CD1c-positive myeloid dendritic cell (primary cell): ENCODE measurements around the gene GEMIN8.
A peak's percentile ranks its signal among the peaks of the same experiment; 100 is the strongest.

ENCODE experiments used
- DNase-seq: peaks from one replicate; pipeline ENCODE4 v3.0.0-alpha.2; 2016; ENCODE audit errors: extremely low spot score

Gene GEMIN8, protein sequence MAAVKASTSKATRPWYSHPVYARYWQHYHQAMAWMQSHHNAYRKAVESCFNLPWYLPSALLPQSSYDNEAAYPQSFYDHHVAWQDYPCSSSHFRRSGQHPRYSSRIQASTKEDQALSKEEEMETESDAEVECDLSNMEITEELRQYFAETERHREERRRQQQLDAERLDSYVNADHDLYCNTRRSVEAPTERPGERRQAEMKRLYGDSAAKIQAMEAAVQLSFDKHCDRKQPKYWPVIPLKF

DNA sequence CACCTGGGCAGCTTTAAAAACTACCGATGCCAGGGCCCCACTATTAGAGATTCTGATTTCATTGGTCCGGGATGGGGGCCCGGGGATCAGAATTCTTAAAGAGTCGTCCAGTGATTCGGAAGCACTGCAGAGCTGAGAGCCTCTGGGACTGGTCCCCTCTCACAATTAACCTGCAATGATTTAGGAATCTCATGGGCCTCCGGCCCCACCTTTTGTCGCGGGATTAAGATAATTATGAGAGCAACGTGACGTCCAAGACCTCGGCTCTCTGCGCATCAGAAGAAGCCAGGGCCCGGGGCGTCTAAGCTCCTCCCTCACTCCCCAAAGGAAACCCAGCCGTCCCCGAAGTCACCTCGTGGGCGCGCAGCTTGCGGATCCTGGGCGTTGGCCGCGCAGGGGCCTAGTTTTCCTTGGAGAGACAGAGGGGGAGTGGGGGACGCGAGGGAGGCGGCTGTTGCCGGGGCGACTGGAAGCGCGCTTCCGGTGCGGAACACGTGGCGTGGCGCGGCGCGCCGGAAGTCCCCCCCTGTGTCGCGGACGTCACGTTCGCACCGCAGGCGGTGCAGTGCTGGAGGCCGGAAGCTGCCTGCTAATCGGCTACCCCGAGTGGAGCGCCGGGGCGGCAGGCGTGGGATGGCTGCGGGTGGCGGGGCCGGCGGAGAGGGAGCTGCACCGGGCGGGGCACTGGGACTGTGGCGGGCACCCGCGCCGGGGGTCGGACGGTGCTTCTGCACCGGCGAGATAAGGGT is at the start of gene GEMIN8:
Gene GEMIN8 (minus strand): TSS at position 468 of the 749 bp plus-strand sequence. CDS start 8,414 bp downstream, outside the sequence.
- peak; percentile 88 for DNase-seq

DNA sequence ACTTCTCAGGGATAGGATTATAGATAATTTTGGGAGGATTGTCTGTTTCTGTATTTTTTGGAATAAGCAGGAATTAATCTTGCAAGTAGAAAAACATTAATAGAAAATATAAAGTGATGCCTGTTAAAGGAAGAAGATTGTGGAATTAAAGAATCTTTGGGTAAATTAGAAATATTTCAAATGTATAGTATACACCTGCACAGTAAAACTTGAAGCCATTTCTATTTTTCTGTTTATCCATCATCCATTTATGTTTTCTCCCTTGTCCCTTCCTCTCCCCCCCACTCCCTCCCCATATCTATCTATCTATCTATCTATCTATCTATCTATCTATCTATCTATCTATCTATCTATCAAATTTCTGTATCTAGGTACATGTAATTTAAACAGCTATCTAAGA is 46.9 kb upstream of the GEMIN8 start:
- DNase-seq, result no peak

DNA sequence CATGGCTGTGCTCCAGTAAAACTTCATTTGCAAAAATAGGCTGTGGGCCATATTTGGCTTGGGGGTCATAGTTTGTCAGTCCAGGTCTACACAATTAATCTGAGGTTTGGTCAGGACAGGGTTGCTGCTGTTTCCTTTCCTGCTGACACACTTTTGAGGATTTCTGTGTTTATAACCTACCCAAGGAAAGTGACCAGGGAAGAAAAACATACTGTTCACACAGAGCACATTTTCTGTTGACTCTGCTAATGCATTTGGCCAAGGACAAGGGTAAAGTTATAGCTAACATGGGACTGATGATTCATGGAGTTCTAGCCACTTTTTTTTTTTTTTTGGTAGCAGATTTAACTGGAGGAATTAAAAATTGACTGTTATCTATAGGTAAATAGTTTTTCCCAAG is 43.9 kb upstream of the GEMIN8 start:
- DNase-seq, result no peak

DNA sequence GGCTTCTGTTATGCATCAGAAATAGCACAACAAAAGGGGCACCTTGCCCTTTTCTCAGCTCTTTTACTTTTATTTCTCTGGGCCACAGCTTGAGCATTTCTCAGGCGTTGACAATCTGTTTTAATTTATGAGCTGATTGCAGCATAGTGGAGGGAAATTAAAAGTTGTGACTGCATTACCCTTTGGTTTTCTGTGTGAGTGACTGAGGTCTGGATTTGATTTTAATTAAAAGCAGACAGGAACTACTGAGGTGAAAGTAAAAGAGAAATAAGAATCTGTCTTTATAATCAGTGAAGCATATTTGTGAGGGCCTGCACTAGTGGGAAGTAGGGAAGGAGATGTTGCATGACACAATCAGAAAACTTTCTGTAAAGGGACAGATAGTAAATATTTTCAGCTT is 43.4 kb upstream of the GEMIN8 start:
- DNase-seq, result no peak

DNA sequence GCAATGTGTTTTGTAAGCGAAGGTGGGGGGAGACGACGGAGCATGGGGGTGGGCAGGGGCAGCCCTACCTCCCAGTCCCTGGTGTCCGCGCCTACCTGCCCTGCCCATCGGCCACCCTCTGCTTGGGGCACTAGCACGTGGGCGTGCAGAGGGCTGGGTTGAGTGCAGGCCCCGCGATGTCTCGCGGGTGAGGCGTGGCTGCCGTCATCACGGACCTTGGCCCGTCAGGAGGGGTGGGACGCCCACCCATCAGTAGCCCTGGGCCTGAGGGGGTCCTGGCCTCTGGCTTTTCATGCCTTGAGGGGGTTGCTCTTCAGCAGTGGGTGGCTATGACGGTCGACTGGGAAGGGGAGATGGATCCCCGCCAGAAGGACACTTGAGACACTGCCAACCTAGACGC is 36.1 kb upstream of the GEMIN8 start:
- no peak for DNase-seq

DNA sequence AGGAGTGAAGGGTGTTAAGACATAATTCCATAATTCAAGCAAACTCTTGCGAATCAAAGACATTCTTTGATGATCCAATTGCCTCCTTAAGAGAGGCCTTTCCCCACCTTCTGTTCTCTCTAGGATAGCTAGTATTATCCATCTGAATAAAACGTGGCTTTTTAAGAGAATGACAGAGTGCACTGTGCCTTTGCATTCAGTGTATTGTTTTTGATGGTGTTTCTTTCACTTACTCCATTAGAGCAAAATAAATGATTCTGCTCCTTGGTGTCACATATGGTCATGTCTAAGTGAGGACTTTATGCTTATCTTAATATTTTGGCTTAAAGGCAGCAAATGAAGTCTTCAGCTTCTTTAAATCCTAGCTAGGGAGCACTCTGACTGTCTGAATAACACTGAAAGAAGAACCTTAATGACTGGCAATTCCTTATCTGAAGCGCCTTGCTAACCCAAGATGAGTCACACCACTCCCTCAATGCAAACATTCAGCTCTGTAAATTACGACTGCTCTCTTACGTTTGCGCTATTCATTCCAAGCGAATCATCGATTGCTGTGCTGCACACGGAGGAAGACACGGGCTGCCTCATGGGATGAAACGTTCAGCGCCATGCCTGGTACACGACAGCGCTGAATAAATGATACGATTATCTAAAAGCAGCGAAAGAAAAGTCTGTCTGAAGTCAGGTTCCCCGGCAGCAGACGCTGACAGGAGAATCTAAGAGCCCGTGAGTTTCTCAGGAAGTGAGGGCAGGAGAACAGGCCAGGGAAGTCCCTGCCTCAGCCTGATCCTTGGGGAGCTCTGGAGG is 35.1 kb upstream of the GEMIN8 start:
- no peak for DNase-seq

DNA sequence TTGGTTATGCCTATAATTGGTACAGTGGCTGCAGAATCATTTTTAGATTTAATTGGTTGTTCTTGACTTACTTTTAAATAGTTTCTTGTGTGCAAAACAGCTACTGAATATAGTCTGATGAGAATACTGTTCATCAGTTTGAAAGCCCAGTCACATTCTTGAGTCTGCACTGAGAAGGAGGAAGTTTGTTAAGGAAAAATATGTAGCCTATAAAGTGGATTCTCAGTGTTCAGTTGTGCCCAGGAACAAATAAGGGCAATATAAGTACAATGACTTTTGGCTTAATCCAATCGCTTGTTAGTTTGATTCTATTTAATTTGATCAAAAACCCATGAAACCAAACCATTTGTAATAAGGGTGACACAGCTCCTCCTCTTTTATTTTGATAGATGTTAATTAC is 32.8 kb upstream of the GEMIN8 start:
- DNase-seq, result no peak

DNA sequence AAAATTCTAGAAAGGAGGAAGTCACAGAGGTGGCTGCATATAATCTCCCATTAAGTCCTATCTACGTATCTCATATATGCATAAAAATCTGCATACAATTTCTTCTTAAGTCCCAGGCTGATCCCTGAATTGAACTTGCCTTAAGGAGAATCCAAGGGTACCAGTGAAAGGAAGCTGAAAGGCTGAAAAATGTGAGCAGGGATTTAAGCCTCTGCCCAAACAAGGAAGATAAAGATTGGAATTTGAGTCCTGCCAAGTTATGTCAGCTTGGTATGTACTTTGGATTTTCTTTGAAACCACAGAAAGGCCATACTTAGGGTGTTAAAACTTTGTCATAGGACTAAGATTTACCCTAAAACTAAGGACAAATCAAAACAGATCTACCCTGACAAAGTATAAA is 26.5 kb upstream of the GEMIN8 start:
- DNase-seq, result no peak

DNA sequence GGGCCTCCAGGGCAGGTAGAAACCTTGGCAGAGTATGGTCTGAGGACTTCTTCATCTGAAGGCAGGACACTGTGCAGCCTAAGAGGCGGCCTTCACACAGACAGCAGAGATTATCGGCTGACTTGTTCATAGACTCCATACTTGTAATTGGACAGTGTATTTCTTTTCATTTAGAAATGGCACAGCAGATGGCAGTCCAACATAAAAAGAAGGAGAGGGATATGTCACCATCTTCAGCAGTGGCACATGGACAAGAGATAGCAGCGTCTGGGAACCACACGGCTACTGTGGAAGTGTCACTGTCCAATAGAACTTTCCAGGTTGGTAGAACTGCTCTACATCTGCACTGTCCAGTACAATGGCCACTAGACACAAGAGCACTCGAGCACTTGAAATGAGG is 21.7 kb upstream of the GEMIN8 start:
- DNase-seq, result no peak

DNA sequence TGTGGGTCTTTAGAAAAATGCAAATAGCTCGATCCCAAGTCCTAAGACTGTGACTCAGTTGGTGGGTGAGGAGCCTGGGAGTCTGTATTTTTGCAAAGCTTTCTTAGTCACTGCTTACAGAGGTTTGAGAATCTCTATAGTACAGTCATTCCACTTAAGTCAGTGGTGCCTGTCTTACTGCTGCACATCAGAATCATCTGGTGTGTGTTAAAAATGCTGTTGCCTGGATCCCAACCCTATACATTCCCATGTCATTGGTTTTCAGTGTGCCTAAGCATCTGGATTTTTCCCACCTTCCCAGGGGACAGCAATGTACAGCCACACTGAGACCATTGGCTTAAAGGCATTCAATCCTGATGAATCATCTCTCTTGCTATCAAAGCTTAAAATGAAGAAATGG is 21.0 kb upstream of the GEMIN8 start:
- DNase-seq, result no peak

DNA sequence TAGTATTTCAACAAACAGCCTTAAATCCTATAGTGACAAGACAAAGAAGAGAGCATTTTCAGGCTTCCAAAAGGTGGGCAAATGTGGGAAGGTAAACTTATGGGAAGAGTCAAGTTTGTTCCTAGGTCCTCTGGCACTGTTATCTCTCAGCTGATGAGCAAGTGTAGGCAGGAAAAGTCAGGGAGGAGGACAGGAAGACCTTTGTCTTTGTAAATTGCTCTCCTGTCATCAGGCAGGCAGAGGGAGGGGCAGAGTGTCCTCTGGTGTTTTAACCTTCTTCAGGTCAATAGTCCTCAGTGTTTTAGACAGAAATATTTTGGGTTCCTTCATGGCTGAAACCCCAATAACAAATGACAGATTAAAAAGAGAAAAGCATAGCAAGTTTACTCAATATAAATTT is 13.5 kb upstream of the GEMIN8 start:
- DNase-seq, result no peak

DNA sequence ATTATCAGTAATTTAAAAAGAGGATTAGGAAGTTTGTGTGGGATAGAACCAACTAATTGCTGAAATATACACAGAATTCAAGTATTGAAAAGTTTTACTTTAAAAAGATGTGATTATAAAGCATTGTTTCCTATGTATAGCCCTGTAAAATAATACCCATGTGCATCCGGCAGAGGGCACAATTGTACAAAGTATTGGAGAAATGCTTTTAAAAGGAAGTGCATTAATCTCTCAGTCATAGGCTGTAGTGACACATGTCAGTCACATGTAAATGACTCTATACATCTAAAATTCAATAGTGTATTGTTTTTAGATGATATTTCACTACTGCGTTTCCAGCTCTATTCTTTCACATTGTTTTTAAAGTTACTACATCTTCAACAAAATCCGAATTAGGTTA is 9.7 kb upstream of the GEMIN8 start:
- peak; percentile 77 for DNase-seq

DNA sequence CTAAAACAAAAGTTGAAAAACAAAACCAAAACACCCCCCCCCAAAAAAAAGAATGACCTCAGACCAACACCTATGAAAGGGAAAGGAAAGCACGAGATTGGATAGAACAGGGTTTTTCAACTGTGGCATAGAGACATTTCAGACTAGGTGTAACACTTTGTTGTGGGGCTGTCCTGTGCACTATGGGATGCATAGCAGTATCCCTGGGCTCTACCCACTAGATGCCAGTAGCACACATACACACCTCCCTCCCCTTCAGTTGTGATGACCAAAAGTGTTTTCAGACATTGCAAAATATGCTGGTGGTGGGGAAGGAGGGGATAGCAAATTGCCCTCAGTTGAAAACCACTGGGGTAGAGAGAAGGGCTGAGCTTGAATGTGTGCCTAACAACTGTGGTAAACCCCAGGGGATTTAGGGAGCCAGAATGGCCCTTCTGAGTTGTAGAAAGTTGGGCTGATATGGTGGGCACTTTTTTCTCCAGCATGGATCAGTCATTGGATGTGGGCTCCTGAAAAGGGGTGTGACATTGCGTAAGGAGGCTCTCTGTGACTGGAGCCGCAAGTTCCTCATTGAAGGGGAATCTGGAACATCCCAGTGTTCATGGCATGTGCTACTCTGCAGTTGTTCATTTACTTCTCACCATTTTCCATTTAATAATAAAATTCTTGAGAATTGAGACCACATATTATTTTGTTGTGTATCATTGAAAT is 8.8 kb upstream of the GEMIN8 start:
- DNase-seq, result peak; percentile 43

DNA sequence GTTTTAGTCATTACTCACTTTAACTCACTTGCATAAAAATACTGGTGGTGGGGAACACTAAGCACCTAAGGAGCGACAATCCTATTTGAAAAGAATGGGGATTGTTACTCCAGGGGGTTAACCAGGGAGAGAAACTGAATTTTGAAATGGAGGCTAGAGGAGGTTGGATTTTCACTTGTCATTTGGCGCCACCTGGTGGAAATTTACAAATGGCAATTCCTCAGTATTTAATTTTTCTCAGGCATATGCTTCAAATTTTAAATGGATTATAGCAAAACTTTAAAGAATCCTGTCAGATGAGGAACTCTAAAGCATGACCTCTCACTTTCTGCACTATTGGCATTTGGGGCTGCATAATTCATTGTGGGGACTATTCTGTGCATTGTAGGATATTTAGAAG is 2.7 kb upstream of the GEMIN8 start:
- peak; percentile 62 for DNase-seq

DNA sequence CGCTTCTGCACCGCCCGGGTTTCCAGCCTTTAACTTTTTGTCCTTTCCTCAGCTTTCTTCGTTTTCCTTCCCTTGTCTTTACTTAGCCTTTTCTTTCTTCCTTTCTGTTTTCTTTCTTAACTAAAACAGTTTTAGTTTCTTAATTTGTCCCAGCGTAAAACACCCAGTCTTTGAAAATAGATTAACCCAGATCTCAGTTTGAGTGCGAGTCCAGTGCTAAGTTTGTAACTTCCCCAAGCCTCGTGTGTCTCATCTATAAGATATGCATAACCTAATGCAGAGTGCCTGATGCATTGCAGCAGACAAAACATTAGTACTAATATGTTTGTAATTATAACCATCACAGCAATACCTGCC is 460 bp upstream of the GEMIN8 start:
- peak; percentile 21 for DNase-seq

DNA sequence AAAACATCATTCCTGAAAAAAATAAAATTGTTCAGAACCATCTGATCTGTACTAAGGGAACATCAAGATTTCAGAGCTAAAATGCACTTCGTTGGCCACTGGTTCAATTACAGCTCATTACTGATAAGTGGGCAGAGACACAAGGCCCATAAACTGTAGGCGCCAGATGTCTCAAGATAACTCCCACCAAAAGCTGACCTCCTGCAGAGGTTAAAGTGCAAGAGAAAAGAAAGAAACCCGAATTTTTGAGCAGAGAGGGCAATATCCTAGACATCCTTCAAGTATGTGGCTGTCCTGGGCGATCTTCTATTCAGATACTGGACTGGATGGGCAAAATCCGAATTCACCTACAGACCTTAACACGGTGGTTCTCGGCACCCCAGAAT is 660 bp downstream of the GEMIN8 start:
- no peak for DNase-seq

DNA sequence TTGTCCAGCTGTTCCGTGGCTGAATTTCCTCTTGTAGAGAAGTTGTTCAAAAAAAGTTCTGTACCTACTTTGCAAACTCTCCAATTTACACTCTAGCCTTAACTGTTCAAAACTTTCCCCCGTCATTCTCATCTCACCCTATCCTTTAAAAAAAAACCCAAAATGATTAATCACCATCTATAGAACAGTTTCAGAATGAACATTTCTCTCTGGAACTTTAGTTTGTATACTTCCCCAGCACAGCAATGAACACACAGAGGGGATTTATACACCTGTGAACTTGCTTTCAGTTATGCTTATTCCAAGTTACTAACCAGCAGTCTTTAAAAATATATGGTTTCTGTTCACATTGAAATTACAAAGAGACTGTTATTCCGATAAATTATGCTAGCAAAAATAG is 1.2 kb downstream of the GEMIN8 start:
- DNase-seq, result no peak

DNA sequence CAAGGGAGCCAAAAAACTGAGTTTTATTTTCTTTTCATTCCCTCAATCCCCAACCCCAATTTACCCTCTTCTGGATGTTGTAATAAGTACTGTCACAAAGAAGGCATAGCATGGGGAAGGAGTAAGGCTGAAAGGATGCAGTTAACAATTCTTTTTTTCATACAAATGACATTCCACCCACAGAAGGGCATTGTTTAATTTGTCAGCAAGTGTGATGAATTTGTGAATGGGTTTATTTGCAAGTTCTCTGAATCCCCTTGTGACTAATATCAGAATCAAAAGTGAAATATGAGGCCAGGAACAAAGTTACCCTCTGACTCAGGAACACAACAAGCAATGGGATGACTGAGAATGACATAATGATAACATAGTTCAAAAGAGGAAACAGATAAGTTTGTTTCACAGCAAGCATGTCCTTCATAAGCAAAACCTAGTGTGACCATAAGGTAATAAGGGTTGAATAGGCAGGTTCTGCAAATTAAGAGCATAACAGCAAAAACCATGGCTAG is 2.1 kb downstream of the GEMIN8 start:
- DNase-seq, result peak; percentile 71

DNA sequence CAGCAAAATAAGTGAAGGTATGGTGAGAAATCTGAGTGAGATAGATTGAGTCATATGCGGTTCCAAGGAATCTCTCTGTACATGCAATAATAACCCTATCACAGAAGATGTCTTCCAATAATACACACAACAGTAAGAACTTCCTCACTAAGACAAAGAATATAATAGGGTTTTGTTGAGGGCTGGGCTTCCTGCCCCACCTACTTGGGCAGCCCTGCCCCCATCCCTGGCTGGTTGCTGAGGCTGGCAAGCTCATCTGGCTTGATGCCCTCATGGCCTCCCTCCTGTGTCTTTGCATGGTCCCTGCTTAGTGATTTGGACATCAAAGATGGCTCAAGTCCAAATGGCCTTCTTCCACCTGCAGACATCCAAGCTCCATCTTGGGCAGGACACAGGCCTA is 2.7 kb downstream of the GEMIN8 start:
- no peak for DNase-seq

DNA sequence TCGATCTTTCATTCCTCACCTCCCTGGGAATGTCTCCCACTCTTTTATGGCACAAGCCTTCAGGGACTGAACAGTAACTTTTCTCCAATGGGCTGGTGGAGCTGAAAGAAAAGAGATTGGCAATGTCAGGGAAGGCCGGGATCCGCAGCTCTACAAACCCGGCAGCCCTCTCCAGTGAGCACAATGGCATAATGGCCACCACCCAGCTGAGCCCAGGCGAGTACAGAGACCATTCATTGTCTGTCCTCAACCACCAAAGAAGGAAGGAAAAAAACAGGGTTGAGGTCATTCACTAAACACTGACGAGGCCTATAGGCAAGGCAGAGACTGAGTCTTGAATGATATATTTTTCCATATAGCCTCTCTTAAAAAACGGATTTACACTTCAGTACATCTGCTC is 3.6 kb downstream of the GEMIN8 start:
- DNase-seq, result no peak

DNA sequence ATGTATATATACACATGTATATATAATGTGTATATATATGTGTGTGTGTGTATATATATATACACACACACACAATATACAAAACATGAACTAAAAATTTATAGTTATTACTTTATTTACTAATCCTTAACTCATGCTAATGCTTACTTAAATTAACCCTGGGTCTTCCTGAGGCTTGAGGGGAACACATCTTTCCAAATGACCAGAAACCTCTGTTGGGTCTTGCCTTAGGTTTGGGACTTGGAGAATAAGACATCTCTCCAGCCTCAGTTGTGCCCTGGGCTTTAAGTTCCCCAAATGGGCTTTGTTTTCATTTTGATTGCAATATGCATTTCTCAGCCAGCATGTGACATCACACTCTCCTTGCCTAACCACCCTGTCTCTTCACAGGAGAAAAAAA is 7.7 kb downstream of the GEMIN8 start:
- no peak for DNase-seq

DNA sequence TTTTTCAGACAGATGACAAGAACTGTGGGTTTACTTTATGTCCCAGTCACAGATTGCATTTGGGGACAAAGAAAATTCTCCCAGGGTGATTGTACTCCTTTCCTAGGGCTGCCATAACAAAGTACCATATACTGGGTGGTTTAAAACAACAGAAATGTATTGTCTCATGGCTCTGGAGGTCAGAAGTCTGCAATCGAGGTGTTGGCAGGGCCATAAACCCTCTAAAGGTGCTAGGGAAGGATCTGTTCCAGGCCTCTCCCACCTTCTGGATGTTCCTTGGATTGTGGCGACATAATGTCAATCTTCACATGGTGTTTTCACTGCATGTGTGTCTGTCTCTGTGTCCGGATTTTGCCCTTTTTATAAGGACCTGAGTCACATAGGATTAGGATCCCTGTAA is 12.3 kb downstream of the GEMIN8 start:
- no peak for DNase-seq
